Transverse colon (tissue), 4 donors: ENCODE results near the gene C1QC.
A peak's percentile ranks its signal among the peaks of the same experiment; 100 is the strongest.

Experiments used
- EP300 ChIP-seq: sonication (generic); formaldehyde crosslinking; IDR thresholded peaks from one replicate; pipeline ENCODE4 v1.6.1; 2017; ENCODE audit warnings: antibody characterized with exemption, low read depth
- POLR2A ChIP-seq: fragments of 450-650 bp; IDR thresholded peaks from one replicate; pipeline ENCODE4 v1.6.1; 2016; ENCODE audit warnings: antibody characterized with exemption, mild to moderate bottlenecking, moderate library complexity
- POLR2AphosphoS5 ChIP-seq, 3 donors: sonication (generic); formaldehyde crosslinking; IDR thresholded peaks; one replicate each; pipeline ENCODE4 v1.6.1; 2016; ENCODE audit warnings: antibody characterized with exemption in 3 of 3
- TF ChIP-seq, protein P1 (sequence below), 5 experiments: fragments of 200-600 bp in 3 of 5; fragments of 450-650 bp in 2 of 5; sonication (generic) in 3 of 5; IDR thresholded peaks; 1 replicate in 2 of 5; 2 replicates in 3 of 5; pipeline ENCODE4 v1.5.1; 2016 to 2017; ENCODE audit warnings: antibody characterized with exemption in 5 of 5, inconsistent platforms in 3 of 5, mild to moderate bottlenecking in 2 of 5, moderate library complexity in 1 of 5

DNA sequence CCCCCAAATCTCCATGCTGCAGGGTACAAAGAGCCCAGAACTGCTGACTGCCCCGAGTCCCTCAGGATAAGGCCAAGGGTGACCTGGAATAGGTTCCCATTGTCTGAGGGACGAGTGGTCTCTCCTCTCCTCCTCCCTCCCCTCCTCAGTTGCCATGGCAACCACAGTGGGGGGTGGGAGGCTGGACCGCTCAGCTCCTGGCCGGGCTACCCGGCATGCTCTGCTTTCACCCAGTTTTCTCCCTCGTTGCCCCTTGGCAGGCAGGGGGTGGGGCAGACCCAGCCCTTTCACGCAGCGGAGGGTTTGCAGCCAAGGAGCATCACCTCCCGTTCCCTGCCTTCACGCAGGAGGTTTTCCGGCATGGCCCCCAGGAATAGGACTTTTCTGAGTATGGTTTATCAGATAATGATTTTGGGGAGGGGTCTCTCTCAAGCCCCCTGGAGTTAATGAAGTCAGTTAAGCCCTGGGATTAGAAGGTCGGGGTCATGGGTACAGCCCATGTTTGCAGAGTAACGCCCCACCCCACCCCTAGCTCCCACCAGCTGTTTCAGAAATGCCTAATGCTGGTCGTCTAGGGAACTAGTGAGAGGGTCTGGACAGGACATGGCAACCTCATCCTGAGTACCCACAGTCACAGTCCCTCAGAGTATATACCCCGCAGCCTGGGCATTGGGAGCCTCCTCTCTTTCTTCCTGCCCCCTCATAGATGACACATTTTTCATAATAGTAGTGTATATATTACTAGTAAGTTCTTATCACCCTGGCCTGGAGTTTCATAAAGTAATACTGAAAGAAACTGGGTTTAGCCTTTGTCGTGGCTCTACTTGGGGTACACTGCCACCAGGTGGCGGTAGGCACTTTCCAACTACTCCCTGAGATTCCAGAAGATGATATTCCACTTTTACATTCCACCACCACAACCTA lies 30.3 kb downstream of the C1QC start:
- TF ChIP-seq, protein P1, sequence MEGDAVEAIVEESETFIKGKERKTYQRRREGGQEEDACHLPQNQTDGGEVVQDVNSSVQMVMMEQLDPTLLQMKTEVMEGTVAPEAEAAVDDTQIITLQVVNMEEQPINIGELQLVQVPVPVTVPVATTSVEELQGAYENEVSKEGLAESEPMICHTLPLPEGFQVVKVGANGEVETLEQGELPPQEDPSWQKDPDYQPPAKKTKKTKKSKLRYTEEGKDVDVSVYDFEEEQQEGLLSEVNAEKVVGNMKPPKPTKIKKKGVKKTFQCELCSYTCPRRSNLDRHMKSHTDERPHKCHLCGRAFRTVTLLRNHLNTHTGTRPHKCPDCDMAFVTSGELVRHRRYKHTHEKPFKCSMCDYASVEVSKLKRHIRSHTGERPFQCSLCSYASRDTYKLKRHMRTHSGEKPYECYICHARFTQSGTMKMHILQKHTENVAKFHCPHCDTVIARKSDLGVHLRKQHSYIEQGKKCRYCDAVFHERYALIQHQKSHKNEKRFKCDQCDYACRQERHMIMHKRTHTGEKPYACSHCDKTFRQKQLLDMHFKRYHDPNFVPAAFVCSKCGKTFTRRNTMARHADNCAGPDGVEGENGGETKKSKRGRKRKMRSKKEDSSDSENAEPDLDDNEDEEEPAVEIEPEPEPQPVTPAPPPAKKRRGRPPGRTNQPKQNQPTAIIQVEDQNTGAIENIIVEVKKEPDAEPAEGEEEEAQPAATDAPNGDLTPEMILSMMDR (IDR thresholded peaks at IDR 0.05) = peak; percentile 42 to 80 (median 72)
- TF ChIP-seq POLR2A (no peak), POLR2AphosphoS5 (IDR thresholded peaks at IDR 0.05) (no peak), EP300 (no peak)
